ENCODE data around the gene C17orf58. TPM values are rescaled to one million over a fixed set of nuclear protein-coding genes. Genes with fewer than 3 reads are reported as not detected.

The C17orf58 gene
- polyA plus RNA-seq, 3 donors = 2.9 to 6.7 (median 4.0) TPM

DNA sequence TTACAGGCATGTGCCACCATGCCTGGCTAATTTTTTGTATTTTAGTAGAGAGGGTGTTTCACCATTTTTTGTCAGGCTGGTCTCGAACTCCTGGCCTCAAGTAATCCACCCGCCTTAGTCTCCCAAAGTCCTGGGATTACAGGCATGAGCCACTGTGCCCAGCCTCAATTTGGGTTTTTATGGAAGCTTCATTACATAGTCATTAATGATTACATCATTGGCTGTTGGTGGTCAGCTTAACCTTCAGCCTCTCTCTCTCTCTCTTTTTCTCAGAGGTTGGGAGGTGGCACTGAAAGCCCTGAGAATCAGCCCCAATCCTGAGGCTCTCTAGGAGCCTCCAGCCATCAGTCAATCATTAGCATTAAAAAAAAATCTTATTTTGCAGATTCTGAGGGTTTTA, 45.3 kb downstream of the C17orf58 start:
- Histone ChIP-seq H3K27ac (ENCODE audit: low read depth in 1 of 2, low read length in 2 of 2) (no peak overlapping the region), H3K4me2 (replicated peaks; ENCODE audit: extremely low read depth, low read length, poor library complexity, severe bottlenecking) (no peak overlapping the region), H3K4me3 (replicated peaks in 1 of 3; ENCODE audit: low read depth in 2 of 3, low read length in 3 of 3) (no peak overlapping the region), H3K36me3 (replicated peaks in 1 of 2; ENCODE audit: control insufficient read depth in 1 of 2, insufficient read depth in 2 of 2, low read length in 2 of 2) (peaks cover 72 to 99% of the 10 kb centered on the region in 2 donors), H3K79me2 (ENCODE audit: insufficient read depth, low read length) (no peaks in the 10 kb centered on the region), H3K27me3 (ENCODE audit: control insufficient read depth in 2 of 2, insufficient read depth in 2 of 2, low read length in 2 of 2) (no peaks in the 10 kb centered on the region), H3K4me1 (ENCODE audit: control insufficient read depth in 1 of 2, insufficient read depth in 2 of 2, low read length in 2 of 2) (no peaks in the 10 kb centered on the region), H2AFZ (ENCODE audit: insufficient read depth, low read depth, low read length, poor library complexity, severe bottlenecking) (no peak overlapping the region), H3K9ac (ENCODE audit: insufficient read depth, low read length, poor library complexity, severe bottlenecking) (no peak overlapping the region), H4K20me1 (ENCODE audit: insufficient read depth, low read length) (no peaks in the 10 kb centered on the region), H3K9me3 (replicated peaks in 1 of 2; ENCODE audit: control insufficient read depth in 1 of 2, insufficient read depth in 1 of 2, low read length in 2 of 2) (no peaks in the 10 kb centered on the region)
- TF ChIP-seq, protein P1, sequence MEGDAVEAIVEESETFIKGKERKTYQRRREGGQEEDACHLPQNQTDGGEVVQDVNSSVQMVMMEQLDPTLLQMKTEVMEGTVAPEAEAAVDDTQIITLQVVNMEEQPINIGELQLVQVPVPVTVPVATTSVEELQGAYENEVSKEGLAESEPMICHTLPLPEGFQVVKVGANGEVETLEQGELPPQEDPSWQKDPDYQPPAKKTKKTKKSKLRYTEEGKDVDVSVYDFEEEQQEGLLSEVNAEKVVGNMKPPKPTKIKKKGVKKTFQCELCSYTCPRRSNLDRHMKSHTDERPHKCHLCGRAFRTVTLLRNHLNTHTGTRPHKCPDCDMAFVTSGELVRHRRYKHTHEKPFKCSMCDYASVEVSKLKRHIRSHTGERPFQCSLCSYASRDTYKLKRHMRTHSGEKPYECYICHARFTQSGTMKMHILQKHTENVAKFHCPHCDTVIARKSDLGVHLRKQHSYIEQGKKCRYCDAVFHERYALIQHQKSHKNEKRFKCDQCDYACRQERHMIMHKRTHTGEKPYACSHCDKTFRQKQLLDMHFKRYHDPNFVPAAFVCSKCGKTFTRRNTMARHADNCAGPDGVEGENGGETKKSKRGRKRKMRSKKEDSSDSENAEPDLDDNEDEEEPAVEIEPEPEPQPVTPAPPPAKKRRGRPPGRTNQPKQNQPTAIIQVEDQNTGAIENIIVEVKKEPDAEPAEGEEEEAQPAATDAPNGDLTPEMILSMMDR (IDR thresholded peaks at IDR 0.05) = no peak
- Mint-ChIP-seq H3K36me3 (peaks cover 70 to 92% of the 10 kb centered on the region in 2 donors), H3K4me3 (no peak overlapping the region), H3K27ac (peak overlapping the region in 1 of 7 donors; percentile 25), H3K27me3 (ENCODE audit: low read depth in 3 of 3) (no peaks in the 10 kb centered on the region), H3K4me1 (no peaks in the 10 kb centered on the region), H3K9me3 (no peaks in the 10 kb centered on the region)
- no peak for DNase-seq
- intact Hi-C loops (cut with micrococcal nuclease) = no loop called here
- WGBS (ENCODE audit: insufficient coverage) = 100% methylated on average over 1 of the region's 2 CpGs

DNA sequence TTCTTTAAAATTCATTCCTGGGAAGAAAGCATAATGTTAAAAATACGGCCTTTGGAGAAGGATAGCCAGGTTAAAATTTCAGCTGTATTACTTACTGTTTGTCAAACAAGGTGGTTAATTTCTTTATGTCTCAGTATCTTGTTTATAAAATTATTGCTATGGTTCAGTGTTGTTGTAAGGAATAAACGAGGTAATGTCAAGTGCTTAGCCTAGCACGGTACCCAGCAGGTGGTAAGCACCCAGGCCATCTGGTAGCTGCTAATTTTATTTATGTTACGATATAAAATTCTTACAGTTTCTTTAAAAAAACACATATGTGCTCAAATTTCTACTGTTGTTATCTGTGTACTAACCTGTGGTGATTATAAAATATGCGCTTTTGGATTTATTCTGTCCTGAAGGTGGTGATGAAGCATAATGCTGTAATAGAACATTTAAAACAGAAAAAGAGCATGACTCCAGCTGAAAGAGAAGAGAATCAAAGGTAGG, 48.9 kb downstream of the C17orf58 start:
- Histone ChIP-seq H3K4me2 (replicated peaks; ENCODE audit: extremely low read depth, low read length, poor library complexity, severe bottlenecking) (no peak overlapping the region), H3K79me2 (ENCODE audit: insufficient read depth, low read length) (no peaks in the 10 kb centered on the region), H2AFZ (ENCODE audit: insufficient read depth, low read depth, low read length, poor library complexity, severe bottlenecking) (no peak overlapping the region), H3K4me1 (ENCODE audit: control insufficient read depth in 1 of 2, insufficient read depth in 2 of 2, low read length in 2 of 2) (no peaks in the 10 kb centered on the region), H3K4me3 (replicated peaks in 1 of 3; ENCODE audit: low read depth in 2 of 3, low read length in 3 of 3) (no peak overlapping the region), H3K36me3 (replicated peaks in 1 of 2; ENCODE audit: control insufficient read depth in 1 of 2, insufficient read depth in 2 of 2, low read length in 2 of 2) (peaks cover 86 to 99% of the 10 kb centered on the region in 2 donors), H4K20me1 (ENCODE audit: insufficient read depth, low read length) (no peaks in the 10 kb centered on the region), H3K9me3 (replicated peaks in 1 of 2; ENCODE audit: control insufficient read depth in 1 of 2, insufficient read depth in 1 of 2, low read length in 2 of 2) (no peaks in the 10 kb centered on the region), H3K9ac (ENCODE audit: insufficient read depth, low read length, poor library complexity, severe bottlenecking) (no peak overlapping the region), H3K27ac (ENCODE audit: low read depth in 1 of 2, low read length in 2 of 2) (no peak overlapping the region), H3K27me3 (ENCODE audit: control insufficient read depth in 2 of 2, insufficient read depth in 2 of 2, low read length in 2 of 2) (no peaks in the 10 kb centered on the region)
- no peaks in the 10 kb centered on the region for H3K9me3 Mint-ChIP-seq
- TF ChIP-seq, protein P1 (IDR thresholded peaks at IDR 0.05) = no peak
- no peak overlapping the region for H3K27ac Mint-ChIP-seq
- no peak for DNase-seq
- peaks cover 76 to 94% of the 10 kb centered on the region in 2 donors for H3K36me3 Mint-ChIP-seq
- H3K4me1 Mint-ChIP-seq = no peaks in the 10 kb centered on the region
- no peak overlapping the region for H3K4me3 Mint-ChIP-seq
- intact Hi-C loops (cut with micrococcal nuclease) = no loop called here
- H3K27me3 Mint-ChIP-seq (ENCODE audit: low read depth in 3 of 3) = no peaks in the 10 kb centered on the region
- WGBS (ENCODE audit: insufficient coverage) = 100% methylated on average over 1 of the region's 5 CpGs

Data from CD14-positive monocyte (primary cell).